ENCODE data around the gene MTG2. TPM values are rescaled to one million over a fixed set of nuclear protein-coding genes. Genes with fewer than 3 reads are reported as not detected.
A peak's percentile ranks its signal among the peaks of the same experiment; 100 is the strongest.

MTG2 gene
- total and polyA plus RNA-seq, 2 of the 13 experiments (the other 11 are each of a cell fraction or from before 2014, with no cell fraction given), result 20.4 to 37.8 TPM

DNA sequence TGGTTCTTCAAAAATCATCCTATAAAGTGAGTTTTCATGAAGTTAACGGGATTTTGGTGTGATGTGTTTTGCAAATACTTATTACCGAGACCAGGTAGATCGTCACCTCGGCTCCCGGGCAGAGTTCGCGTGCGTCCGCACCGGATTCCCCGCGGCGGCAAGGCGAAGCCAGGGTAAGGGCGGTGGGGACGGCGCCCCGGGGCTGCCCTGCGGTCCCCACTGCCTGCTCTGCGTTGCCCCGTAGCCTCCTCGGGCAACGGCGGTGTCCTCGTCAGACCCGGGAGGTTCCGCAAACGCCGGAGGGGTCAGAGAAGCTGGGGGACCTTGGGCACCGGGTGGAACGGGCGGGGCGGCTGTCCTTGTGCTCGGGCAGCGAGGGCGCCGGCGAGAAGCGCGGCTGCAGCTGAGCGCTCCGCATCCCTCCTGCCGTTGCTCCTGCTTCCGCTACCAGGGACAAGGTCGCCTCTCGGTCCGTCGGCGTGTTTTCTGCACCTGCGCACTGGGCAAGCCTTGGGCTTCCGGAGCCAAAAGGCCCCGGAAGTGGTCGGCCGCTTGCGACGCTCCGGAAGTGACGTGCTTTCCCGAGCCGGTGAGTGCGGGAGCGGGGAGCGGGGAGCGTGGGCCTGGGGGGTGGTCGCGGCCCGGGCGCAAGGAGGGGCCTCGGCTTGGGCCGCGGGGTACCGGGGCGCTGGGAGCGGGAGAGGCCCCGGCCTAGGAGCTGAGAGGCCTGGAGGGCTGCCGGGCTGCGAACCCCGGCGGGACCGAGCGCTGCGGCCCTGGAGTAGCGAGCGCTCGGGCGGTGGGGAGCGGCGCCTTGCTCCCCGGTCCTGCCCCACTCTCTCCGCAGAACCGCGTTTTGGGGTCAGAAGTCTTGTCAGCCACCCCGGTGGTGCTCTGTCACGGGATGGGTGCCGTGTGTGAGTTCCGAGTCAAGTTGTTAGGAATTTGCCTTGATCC is at the start of gene MTG2 (continued):
- TF ChIP-seq, protein P1, sequence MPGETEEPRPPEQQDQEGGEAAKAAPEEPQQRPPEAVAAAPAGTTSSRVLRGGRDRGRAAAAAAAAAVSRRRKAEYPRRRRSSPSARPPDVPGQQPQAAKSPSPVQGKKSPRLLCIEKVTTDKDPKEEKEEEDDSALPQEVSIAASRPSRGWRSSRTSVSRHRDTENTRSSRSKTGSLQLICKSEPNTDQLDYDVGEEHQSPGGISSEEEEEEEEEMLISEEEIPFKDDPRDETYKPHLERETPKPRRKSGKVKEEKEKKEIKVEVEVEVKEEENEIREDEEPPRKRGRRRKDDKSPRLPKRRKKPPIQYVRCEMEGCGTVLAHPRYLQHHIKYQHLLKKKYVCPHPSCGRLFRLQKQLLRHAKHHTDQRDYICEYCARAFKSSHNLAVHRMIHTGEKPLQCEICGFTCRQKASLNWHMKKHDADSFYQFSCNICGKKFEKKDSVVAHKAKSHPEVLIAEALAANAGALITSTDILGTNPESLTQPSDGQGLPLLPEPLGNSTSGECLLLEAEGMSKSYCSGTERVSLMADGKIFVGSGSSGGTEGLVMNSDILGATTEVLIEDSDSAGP (CRISPR knock-in tag; IDR thresholded peaks at IDR 0.05; ENCODE audit: borderline replicate concordance), result peak; percentile 98
- no peak for TF ChIP-seq SNRNP70 (IDR thresholded peaks at IDR 0.05; ENCODE audit: low read depth, low read length)
- no peak for TF ChIP-seq MAFF (IDR thresholded peaks at IDR 0.05; ENCODE audit: low read depth, low read length)
- peak; percentile 96 for TF ChIP-seq RFXAP (CRISPR knock-in tag; IDR thresholded peaks at IDR 0.05; ENCODE audit: borderline replicate concordance)
- TF ChIP-seq, protein P2, sequence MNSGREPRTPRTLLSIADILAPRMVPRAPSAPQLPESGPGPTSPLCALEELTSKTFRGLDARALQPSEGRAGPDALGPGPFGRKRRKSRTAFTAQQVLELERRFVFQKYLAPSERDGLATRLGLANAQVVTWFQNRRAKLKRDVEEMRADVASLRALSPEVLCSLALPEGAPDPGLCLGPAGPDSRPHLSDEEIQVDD (CRISPR knock-in tag; IDR thresholded peaks at IDR 0.05; ENCODE audit: borderline replicate concordance), result no peak; the same call in none of the 2 replicates
- TF ChIP-seq ZFP82 (CRISPR knock-in tag; IDR thresholded peaks at IDR 0.05; ENCODE audit: borderline replicate concordance), result peak; percentile 95
- TF ChIP-seq, protein P3, sequence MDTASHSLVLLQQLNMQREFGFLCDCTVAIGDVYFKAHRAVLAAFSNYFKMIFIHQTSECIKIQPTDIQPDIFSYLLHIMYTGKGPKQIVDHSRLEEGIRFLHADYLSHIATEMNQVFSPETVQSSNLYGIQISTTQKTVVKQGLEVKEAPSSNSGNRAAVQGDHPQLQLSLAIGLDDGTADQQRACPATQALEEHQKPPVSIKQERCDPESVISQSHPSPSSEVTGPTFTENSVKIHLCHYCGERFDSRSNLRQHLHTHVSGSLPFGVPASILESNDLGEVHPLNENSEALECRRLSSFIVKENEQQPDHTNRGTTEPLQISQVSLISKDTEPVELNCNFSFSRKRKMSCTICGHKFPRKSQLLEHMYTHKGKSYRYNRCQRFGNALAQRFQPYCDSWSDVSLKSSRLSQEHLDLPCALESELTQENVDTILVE (CRISPR knock-in tag; IDR thresholded peaks at IDR 0.05), result peak; percentile 99
- peak; percentile 99 for TF ChIP-seq CC2D1A (CRISPR knock-in tag; IDR thresholded peaks at IDR 0.05)
- TF ChIP-seq GZF1 (CRISPR knock-in tag; IDR thresholded peaks at IDR 0.05), result peak; percentile 82; the same call in 1 of the 2 replicates
- TF ChIP-seq, protein P4, sequence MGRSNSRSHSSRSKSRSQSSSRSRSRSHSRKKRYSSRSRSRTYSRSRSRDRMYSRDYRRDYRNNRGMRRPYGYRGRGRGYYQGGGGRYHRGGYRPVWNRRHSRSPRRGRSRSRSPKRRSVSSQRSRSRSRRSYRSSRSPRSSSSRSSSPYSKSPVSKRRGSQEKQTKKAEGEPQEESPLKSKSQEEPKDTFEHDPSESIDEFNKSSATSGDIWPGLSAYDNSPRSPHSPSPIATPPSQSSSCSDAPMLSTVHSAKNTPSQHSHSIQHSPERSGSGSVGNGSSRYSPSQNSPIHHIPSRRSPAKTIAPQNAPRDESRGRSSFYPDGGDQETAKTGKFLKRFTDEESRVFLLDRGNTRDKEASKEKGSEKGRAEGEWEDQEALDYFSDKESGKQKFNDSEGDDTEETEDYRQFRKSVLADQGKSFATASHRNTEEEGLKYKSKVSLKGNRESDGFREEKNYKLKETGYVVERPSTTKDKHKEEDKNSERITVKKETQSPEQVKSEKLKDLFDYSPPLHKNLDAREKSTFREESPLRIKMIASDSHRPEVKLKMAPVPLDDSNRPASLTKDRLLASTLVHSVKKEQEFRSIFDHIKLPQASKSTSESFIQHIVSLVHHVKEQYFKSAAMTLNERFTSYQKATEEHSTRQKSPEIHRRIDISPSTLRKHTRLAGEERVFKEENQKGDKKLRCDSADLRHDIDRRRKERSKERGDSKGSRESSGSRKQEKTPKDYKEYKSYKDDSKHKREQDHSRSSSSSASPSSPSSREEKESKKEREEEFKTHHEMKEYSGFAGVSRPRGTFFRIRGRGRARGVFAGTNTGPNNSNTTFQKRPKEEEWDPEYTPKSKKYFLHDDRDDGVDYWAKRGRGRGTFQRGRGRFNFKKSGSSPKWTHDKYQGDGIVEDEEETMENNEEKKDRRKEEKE (IDR thresholded peaks at IDR 0.05), result no peak
- TF ChIP-seq ZNF20 (CRISPR knock-in tag; IDR thresholded peaks at IDR 0.05), result 0 out of 2 replicates have a peak, but pooled peaks have one; percentile 79
- peak; percentile 80 for TF ChIP-seq ZNF235 (CRISPR knock-in tag; IDR thresholded peaks at IDR 0.05; ENCODE audit: borderline replicate concordance)
- peak; percentile 94 for TF ChIP-seq RXRA (CRISPR knock-in tag; IDR thresholded peaks at IDR 0.05)
- TF ChIP-seq PTBP1 (IDR thresholded peaks at IDR 0.05; ENCODE audit: low read depth, low read length, poor library complexity, severe bottlenecking), result no peak
- TF ChIP-seq, protein P5, sequence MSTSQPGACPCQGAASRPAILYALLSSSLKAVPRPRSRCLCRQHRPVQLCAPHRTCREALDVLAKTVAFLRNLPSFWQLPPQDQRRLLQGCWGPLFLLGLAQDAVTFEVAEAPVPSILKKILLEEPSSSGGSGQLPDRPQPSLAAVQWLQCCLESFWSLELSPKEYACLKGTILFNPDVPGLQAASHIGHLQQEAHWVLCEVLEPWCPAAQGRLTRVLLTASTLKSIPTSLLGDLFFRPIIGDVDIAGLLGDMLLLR (CRISPR knock-in tag; IDR thresholded peaks at IDR 0.05), result peak; percentile 96
- TF ChIP-seq POGZ (CRISPR knock-in tag; IDR thresholded peaks at IDR 0.05), result peak; percentile 91
- peak; percentile 70; the same call in 1 of the 2 replicates for TF ChIP-seq SP5 (CRISPR knock-in tag; IDR thresholded peaks at IDR 0.05; ENCODE audit: borderline replicate concordance, low read depth)
- 0 out of 2 replicates have a peak, but pooled peaks have one; percentile 92 for TF ChIP-seq ZNF672 (CRISPR knock-in tag; IDR thresholded peaks at IDR 0.05)
- TF ChIP-seq, protein P6, sequence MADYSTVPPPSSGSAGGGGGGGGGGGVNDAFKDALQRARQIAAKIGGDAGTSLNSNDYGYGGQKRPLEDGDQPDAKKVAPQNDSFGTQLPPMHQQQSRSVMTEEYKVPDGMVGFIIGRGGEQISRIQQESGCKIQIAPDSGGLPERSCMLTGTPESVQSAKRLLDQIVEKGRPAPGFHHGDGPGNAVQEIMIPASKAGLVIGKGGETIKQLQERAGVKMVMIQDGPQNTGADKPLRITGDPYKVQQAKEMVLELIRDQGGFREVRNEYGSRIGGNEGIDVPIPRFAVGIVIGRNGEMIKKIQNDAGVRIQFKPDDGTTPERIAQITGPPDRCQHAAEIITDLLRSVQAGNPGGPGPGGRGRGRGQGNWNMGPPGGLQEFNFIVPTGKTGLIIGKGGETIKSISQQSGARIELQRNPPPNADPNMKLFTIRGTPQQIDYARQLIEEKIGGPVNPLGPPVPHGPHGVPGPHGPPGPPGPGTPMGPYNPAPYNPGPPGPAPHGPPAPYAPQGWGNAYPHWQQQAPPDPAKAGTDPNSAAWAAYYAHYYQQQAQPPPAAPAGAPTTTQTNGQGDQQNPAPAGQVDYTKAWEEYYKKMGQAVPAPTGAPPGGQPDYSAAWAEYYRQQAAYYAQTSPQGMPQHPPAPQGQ (CRISPR knock-in tag; IDR thresholded peaks at IDR 0.05; ENCODE audit: borderline replicate concordance), result peak; percentile 89; the same call in 1 of the 2 replicates

Data from HepG2 (cell line).